Ovary (tissue), 3 donors: Measurements from ENCODE around the gene TNNT3.

Experiments used
- CTCF ChIP-seq, 3 donors: fragments of 450-650 bp in 2 of 3; fragments of 200-600 bp in 1 of 3; IDR thresholded peaks; one replicate each; pipeline versions ENCODE4 v1.5.1 to v1.8.0; 2016 to 2022; ENCODE audit warnings: antibody characterized with exemption in 3 of 3, mild to moderate bottlenecking in 1 of 3
- EP300 ChIP-seq: sonication (generic); formaldehyde crosslinking; IDR thresholded peaks from one replicate; pipeline ENCODE4 v1.6.1; 2017; ENCODE audit warnings: antibody characterized with exemption
- POLR2A ChIP-seq: fragments of 450-650 bp; IDR thresholded peaks from one replicate; pipeline ENCODE4 v1.6.1; 2017; ENCODE audit warnings: antibody characterized with exemption, mild to moderate bottlenecking, moderate library complexity
- donor health status: DM: no; HTN: no; CAD: no.

GRCh38 chr11:1909524-1909923 is 10.0 kb upstream of the TNNT3 start:
- TF ChIP-seq CTCF (IDR thresholded peaks at IDR 0.05) (no peak), POLR2A (no peak), EP300 (no peak)
